ENCODE measurements around the gene WASF3. TPM values are rescaled to one million over a fixed set of nuclear protein-coding genes. Genes with fewer than 3 reads are reported as not detected.
"Not testable (repeated sequence)": the region's sequence is repeated elsewhere in the genome, so short reads cannot be mapped to it uniquely, and the experiment has no call there.

WASF3 gene
- polyA plus RNA-seq, 4 donors, result 0.22 to 5.4 (median 2.2) TPM

DNA sequence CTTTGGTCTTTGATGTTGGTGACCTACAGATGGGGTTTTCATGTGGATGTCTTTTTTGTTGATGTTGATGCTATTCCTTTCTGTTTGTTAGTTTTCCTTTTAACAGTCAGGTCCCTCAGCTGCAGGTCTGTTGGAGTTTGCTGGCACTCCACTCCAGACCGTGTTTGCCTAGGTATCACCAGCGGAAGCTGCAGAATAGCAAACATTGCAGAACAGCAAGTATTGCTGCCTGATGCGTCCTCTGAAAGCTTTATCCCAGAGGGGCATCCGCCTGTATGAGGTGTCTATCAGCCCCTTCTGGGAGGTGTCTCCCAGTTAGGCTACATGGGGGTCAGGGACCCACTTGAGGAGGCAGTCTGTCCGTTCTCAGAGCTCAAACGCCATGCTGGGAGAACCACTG lies 78.2 kb downstream of the WASF3 start:
- not testable (repeated sequence) for DNase-seq; H3K36me3 ChIP-seq (ENCODE audit: control insufficient read depth in 3 of 3, insufficient read depth in 2 of 3, low read depth in 1 of 3, low read length in 3 of 3); H3K9me3 ChIP-seq (ENCODE audit: control insufficient read depth in 2 of 2, insufficient read depth in 1 of 2, low read depth in 1 of 2, low read length in 1 of 2); H3K27me3 ChIP-seq (ENCODE audit: control insufficient read depth in 3 of 3, insufficient read depth in 3 of 3, low read length in 3 of 3); H3K27ac ChIP-seq (ENCODE audit: low read depth in 1 of 3, low read length in 2 of 3); FAIRE-seq; H3K4me3 ChIP-seq (ENCODE audit: low read depth in 1 of 3, low read length in 3 of 3); H3K4me1 ChIP-seq (ENCODE audit: control insufficient read depth in 3 of 3, insufficient read depth in 2 of 3, low read depth in 1 of 3, low read length in 2 of 3)
- WGBS, 3 donors, result 84 to 92% (median 91%) methylated on average over 6 of the region's 6 CpGs

DNA sequence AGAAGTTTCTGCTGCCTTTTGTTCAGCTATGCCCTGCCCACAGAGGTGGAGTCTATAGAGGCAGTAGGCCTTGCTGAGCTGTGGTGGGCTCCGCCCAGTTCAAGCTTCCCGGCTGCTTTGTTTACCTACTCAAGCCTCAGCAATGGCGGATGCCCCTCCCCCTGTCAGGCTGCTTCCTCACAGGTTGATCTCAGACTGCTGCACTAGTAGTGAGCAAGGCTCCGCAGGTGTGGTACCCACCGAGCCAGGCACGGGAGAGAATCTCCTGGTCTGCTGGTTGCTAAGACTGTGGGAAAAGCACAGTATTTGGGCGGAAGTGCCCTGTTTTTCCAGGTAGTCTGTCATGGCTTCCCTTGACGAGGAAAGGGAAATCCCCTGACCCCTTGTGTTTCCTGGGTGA lies 78.6 kb downstream of the WASF3 start:
- not testable (repeated sequence) for H3K27me3 ChIP-seq (ENCODE audit: control insufficient read depth in 3 of 3, insufficient read depth in 3 of 3, low read length in 3 of 3); H3K27ac ChIP-seq (ENCODE audit: low read depth in 1 of 3, low read length in 2 of 3); H3K4me3 ChIP-seq (ENCODE audit: low read depth in 1 of 3, low read length in 3 of 3); H3K4me1 ChIP-seq (ENCODE audit: control insufficient read depth in 3 of 3, insufficient read depth in 2 of 3, low read depth in 1 of 3, low read length in 2 of 3); DNase-seq; FAIRE-seq; H3K9me3 ChIP-seq (ENCODE audit: control insufficient read depth in 2 of 2, insufficient read depth in 1 of 2, low read depth in 1 of 2, low read length in 1 of 2); H3K36me3 ChIP-seq (ENCODE audit: control insufficient read depth in 3 of 3, insufficient read depth in 2 of 3, low read depth in 1 of 3, low read length in 3 of 3)
- 67 to 78% (median 69%) methylated on average over 8 of the region's 8 CpGs for WGBS, 3 donors

DNA sequence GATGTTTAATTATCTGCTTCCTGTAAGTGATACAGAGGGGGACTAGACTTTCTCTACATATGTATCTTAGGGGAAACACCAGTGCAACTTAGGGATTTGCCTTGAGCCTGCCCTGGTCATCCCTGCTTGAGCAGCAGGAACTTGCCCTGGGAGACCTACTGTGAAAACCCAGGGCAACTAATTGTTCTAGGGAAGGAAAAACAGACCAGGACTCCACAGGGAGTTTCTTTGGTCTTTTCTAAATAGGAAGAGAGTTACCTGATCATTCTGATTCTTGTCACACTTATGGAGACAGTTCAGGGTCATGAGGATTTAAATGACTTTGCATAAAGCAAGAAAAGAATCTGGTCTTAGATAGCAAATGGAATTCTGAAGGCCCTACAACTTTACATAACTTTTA lies 89.1 kb downstream of the WASF3 start:
- peaks cover 0 to 6% of the 10 kb centered on the region in 2 donors for H3K9me3 ChIP-seq (ENCODE audit: control insufficient read depth in 2 of 2, insufficient read depth in 1 of 2, low read depth in 1 of 2, low read length in 1 of 2)
- H3K36me3 ChIP-seq (ENCODE audit: control insufficient read depth in 3 of 3, insufficient read depth in 2 of 3, low read depth in 1 of 3, low read length in 3 of 3), result no peaks in the 10 kb centered on the region
- no peak overlapping the region for H3K4me3 ChIP-seq (ENCODE audit: low read depth in 1 of 3, low read length in 3 of 3)
- no peak for FAIRE-seq
- H3K4me1 ChIP-seq (ENCODE audit: control insufficient read depth in 3 of 3, insufficient read depth in 2 of 3, low read depth in 1 of 3, low read length in 2 of 3), result no peaks in the 10 kb centered on the region
- no peak overlapping the region for H3K27ac ChIP-seq (ENCODE audit: low read depth in 1 of 3, low read length in 2 of 3)
- no peak for DNase-seq
- no peaks in the 10 kb centered on the region for H3K27me3 ChIP-seq (ENCODE audit: control insufficient read depth in 3 of 3, insufficient read depth in 3 of 3, low read length in 3 of 3)

DNA sequence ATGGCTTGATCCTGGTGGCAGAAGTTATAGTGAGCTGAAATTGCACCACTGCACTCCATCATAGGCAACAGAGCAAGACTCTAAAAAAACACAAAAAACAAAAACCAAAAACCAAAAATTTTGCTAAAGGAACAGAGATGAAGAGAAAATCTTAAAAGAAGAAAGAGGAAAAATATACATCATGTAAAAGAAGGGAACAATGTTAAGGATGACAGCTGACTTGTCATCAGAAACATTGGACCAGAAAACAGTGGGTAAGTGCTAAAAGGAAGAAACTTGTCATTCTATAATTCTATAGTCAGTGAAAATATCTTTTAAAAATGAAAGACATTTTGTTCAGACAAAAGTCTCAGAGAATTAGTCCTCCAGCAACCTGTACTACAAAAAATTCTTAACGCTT lies 93.8 kb downstream of the WASF3 start:
- H3K9me3 ChIP-seq (ENCODE audit: control insufficient read depth in 2 of 2, insufficient read depth in 1 of 2, low read depth in 1 of 2, low read length in 1 of 2), result peaks cover 0 to 6% of the 10 kb centered on the region in 2 donors
- no peak overlapping the region for H3K4me3 ChIP-seq (ENCODE audit: low read depth in 1 of 3, low read length in 3 of 3)
- 95 to 97% (median 95%) methylated on average over 1 of the region's 1 CpG for WGBS, 3 donors
- no peak for FAIRE-seq
- H3K27ac ChIP-seq (ENCODE audit: low read depth in 1 of 3, low read length in 2 of 3), result no peak overlapping the region
- no peaks in the 10 kb centered on the region for H3K36me3 ChIP-seq (ENCODE audit: control insufficient read depth in 3 of 3, insufficient read depth in 2 of 3, low read depth in 1 of 3, low read length in 3 of 3)
- H3K27me3 ChIP-seq (ENCODE audit: control insufficient read depth in 3 of 3, insufficient read depth in 3 of 3, low read length in 3 of 3), result no peaks in the 10 kb centered on the region
- no peak for DNase-seq
- no peaks in the 10 kb centered on the region for H3K4me1 ChIP-seq (ENCODE audit: control insufficient read depth in 3 of 3, insufficient read depth in 2 of 3, low read depth in 1 of 3, low read length in 2 of 3)

DNA sequence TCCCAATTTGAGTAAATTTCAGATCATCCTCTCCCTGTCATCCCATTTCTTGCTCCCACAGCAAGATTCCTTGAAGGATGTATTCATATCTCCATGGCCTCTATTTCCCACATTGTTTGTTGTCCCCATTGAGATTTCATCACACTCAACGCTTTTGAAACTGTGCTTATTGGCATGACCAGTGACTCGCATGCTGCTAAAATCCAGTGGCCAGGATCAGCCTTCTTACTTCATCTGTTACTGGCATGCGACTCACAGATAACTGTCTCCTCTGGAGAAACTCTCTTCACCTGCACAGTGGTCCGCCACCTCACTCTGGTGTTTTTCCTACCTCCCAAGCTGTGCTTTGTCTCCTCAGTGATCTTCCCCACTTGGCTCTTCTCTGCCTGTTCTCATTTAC lies 95.8 kb downstream of the WASF3 start:
- no peak overlapping the region for H3K4me3 ChIP-seq (ENCODE audit: low read depth in 1 of 3, low read length in 3 of 3)
- no peaks in the 10 kb centered on the region for H3K27me3 ChIP-seq (ENCODE audit: control insufficient read depth in 3 of 3, insufficient read depth in 3 of 3, low read length in 3 of 3)
- no peaks in the 10 kb centered on the region for H3K36me3 ChIP-seq (ENCODE audit: control insufficient read depth in 3 of 3, insufficient read depth in 2 of 3, low read depth in 1 of 3, low read length in 3 of 3)
- H3K9me3 ChIP-seq (ENCODE audit: control insufficient read depth in 2 of 2, insufficient read depth in 1 of 2, low read depth in 1 of 2, low read length in 1 of 2), result peaks cover 0 to 6% of the 10 kb centered on the region in 2 donors
- H3K4me1 ChIP-seq (ENCODE audit: control insufficient read depth in 3 of 3, insufficient read depth in 2 of 3, low read depth in 1 of 3, low read length in 2 of 3), result no peaks in the 10 kb centered on the region
- WGBS, 3 donors, result 91 to 92% (median 92%) methylated on average over 4 of the region's 4 CpGs
- DNase-seq, result no peak
- no peak overlapping the region for H3K27ac ChIP-seq (ENCODE audit: low read depth in 1 of 3, low read length in 2 of 3)
- no peak for FAIRE-seq

DNA sequence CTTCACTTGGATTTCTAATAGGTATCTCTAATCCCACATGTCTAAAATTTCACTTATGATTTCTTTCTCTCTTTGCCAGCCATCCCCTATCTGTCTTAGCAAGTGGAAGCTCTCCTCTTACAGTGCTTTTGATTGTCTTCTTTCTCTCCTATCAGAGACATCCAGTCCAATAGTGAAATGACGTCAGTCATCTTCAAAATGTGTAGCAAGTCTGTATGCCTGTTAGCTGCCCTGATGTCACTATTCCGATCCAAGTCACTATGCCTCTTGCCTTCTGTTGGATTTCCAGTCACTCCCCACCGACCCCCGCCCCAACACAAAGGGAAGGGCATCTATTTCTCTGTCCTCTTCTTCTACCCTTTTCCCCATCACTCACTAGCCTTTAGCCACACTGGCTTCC lies 96.4 kb downstream of the WASF3 start:
- no peak for DNase-seq
- Histone ChIP-seq H3K9me3 (ENCODE audit: control insufficient read depth in 2 of 2, insufficient read depth in 1 of 2, low read depth in 1 of 2, low read length in 1 of 2) (peaks cover 0 to 6% of the 10 kb centered on the region in 2 donors), H3K4me3 (ENCODE audit: low read depth in 1 of 3, low read length in 3 of 3) (no peak overlapping the region), H3K36me3 (ENCODE audit: control insufficient read depth in 3 of 3, insufficient read depth in 2 of 3, low read depth in 1 of 3, low read length in 3 of 3) (no peaks in the 10 kb centered on the region), H3K27ac (ENCODE audit: low read depth in 1 of 3, low read length in 2 of 3) (no peak overlapping the region), H3K4me1 (ENCODE audit: control insufficient read depth in 3 of 3, insufficient read depth in 2 of 3, low read depth in 1 of 3, low read length in 2 of 3) (no peaks in the 10 kb centered on the region), H3K27me3 (ENCODE audit: control insufficient read depth in 3 of 3, insufficient read depth in 3 of 3, low read length in 3 of 3) (no peaks in the 10 kb centered on the region)
- WGBS, 3 donors, result 79 to 91% (median 88%) methylated on average over 4 of the region's 4 CpGs
- no peak for FAIRE-seq

DNA sequence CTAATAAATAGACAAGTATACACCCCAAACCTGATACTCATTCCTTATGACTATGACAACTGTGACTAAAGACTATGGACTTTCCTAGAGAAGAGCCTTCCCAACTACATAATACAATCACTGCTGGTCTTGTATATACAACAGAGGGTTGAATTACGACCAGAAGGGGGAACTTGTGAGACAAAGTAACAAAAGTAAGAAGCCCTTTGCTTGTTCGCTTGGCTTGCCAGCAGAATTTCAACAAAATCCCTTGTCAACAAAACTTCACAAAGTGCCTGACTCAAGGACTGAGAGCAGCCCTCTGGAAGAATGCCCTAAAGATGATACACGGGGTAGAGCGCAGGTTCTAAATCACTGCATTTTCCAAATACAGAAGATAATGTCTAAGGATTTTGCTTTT lies 99.4 kb downstream of the WASF3 start:
- no peak for FAIRE-seq
- Histone ChIP-seq H3K36me3 (ENCODE audit: control insufficient read depth in 3 of 3, insufficient read depth in 2 of 3, low read depth in 1 of 3, low read length in 3 of 3) (no peaks in the 10 kb centered on the region), H3K4me3 (ENCODE audit: low read depth in 1 of 3, low read length in 3 of 3) (no peak overlapping the region), H3K27ac (ENCODE audit: low read depth in 1 of 3, low read length in 2 of 3) (no peak overlapping the region), H3K27me3 (ENCODE audit: control insufficient read depth in 3 of 3, insufficient read depth in 3 of 3, low read length in 3 of 3) (no peaks in the 10 kb centered on the region), H3K9me3 (ENCODE audit: control insufficient read depth in 2 of 2, insufficient read depth in 1 of 2, low read depth in 1 of 2, low read length in 1 of 2) (no peaks in the 10 kb centered on the region), H3K4me1 (ENCODE audit: control insufficient read depth in 3 of 3, insufficient read depth in 2 of 3, low read depth in 1 of 3, low read length in 2 of 3) (no peaks in the 10 kb centered on the region)
- DNase-seq, result no peak
- WGBS, 3 donors, result 51 to 68% (median 55%) methylated on average over 4 of the region's 4 CpGs

DNA sequence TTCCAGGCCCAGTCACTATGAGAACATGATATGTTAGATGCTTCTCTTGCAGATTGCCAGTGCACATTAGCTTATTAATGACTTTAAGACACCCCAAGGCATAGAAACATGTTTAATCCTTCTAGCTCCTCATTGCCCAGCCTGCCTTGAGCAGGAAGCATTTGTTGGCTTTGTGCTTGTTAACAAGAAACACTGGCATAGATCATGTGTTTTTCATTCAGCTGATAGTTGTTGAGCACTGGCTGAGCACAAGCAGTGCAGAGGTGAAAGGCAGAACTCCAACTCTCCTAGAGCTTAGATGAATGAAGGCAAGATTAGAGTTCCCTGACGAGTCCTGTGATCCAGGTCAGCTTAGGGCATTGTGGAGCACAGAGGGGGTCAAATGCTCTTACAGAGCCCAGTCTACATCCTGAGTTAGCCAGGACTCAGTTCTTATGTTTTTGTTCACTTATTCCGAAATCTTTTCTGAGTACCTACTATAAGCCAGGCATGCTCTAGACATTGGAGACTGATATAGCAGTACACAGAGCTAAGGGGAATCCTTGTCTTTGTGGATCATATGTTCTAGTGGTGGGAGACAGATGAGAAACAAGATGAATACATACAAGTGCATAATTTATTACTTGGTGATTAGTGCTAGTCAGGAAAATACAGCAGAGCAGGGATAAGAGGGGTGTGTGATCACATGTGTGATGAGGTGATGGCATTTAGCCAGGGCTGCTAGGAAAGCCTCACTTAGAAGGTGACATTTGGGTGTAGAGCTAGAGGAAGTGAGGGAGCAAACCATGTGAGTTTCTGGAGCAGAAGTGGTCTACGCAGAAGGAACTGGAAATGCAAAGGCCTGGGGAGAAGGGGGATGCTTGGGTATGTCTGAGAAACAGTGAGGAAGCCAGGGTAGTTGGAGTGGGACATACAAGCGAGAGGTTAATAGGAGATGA lies 101.2 kb downstream of the WASF3 start:
- DNase-seq (no peak), FAIRE-seq (no peak)
- no peaks in the 10 kb centered on the region for H3K4me1 ChIP-seq (ENCODE audit: control insufficient read depth in 3 of 3, insufficient read depth in 2 of 3, low read depth in 1 of 3, low read length in 2 of 3)
- H3K9me3 ChIP-seq (ENCODE audit: control insufficient read depth in 2 of 2, insufficient read depth in 1 of 2, low read depth in 1 of 2, low read length in 1 of 2), result no peaks in the 10 kb centered on the region
- 79 to 85% (median 82%) methylated on average over 4 of the region's 4 CpGs for WGBS, 3 donors
- no peaks in the 10 kb centered on the region for H3K36me3 ChIP-seq (ENCODE audit: control insufficient read depth in 3 of 3, insufficient read depth in 2 of 3, low read depth in 1 of 3, low read length in 3 of 3)
- H3K27ac ChIP-seq (ENCODE audit: low read depth in 1 of 3, low read length in 2 of 3), result no peak overlapping the region
- H3K27me3 ChIP-seq (ENCODE audit: control insufficient read depth in 3 of 3, insufficient read depth in 3 of 3, low read length in 3 of 3), result no peaks in the 10 kb centered on the region
- no peak overlapping the region for H3K4me3 ChIP-seq (ENCODE audit: low read depth in 1 of 3, low read length in 3 of 3)

DNA sequence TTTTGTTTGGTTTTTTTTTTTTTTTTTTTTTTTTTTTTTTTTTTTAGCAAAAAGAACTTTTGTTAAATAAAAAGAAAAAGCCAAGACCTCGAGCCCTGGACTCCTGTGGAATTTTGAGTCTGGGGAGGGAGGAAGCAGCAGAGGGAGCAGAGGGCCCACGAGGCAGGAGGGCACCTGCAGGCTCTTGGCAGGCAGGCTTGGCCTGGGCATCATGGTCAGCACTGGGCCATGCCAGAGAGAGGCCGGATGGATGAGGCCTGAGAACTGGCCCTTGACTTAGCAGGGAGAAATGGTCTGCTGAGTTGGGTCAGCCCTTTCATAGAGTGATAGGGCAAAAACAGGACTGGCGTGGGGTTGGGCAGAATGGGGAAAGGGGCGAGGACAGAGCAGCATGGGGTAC lies 102.7 kb downstream of the WASF3 start:
- no peak for FAIRE-seq
- no peaks in the 10 kb centered on the region for H3K36me3 ChIP-seq (ENCODE audit: control insufficient read depth in 3 of 3, insufficient read depth in 2 of 3, low read depth in 1 of 3, low read length in 3 of 3)
- WGBS, 3 donors, result 59 to 78% (median 61%) methylated on average over 5 of the region's 5 CpGs

More for the DNA sequence above, 102.7 kb downstream of the WASF3 start:
- H3K27ac ChIP-seq (ENCODE audit: low read depth in 1 of 3, low read length in 2 of 3), result no peak overlapping the region
- DNase-seq, result no peak
- no peak overlapping the region for H3K4me3 ChIP-seq (ENCODE audit: low read depth in 1 of 3, low read length in 3 of 3)
- H3K9me3 ChIP-seq (ENCODE audit: control insufficient read depth in 2 of 2, insufficient read depth in 1 of 2, low read depth in 1 of 2, low read length in 1 of 2), result no peaks in the 10 kb centered on the region
- H3K27me3 ChIP-seq (ENCODE audit: control insufficient read depth in 3 of 3, insufficient read depth in 3 of 3, low read length in 3 of 3), result no peaks in the 10 kb centered on the region
- H3K4me1 ChIP-seq (ENCODE audit: control insufficient read depth in 3 of 3, insufficient read depth in 2 of 3, low read depth in 1 of 3, low read length in 2 of 3), result no peaks in the 10 kb centered on the region
